K562 (cell line): Measurements from ENCODE around the gene INCENP. TPM values are rescaled to one million over a fixed set of nuclear protein-coding genes. Genes with fewer than 3 reads are reported as not detected.

Experiments used
- ATAC-seq: fragments of 200-7000 bp; cut with Tn5 transposase; 3 replicates; pipeline ENCODE4 v1.9.1; 2020; ENCODE audit warnings: moderate library complexity
- BruUV-seq: library from RNA; stranded (reverse); fragments of 400-500 nt; replicated peaks from 2 replicates; lab custom pipeline; 2021; lab: Mats Ljungman, UMichigan
- CTCF ChIA-PET: fragments of 300-600 bp; formaldehyde crosslinking; extraction: SDS; loops from one replicate; lab custom pipeline; 2021; ENCODE audit warnings: low intra/inter-chr PET ratio; lab: Yijun Ruan, JAX
- POLR2A ChIA-PET: fragments of 300-600, 350-650 bp; sonication (Branson Sonifier 250); formaldehyde crosslinking; extraction: SDS; loops from one replicate; lab custom pipeline; 2021; ENCODE audit warnings: antibody characterized with exemption, inconsistent platforms; lab: Yijun Ruan, JAX
- DNase-seq, 4 experiments: peaks; one replicate each; pipeline versions ENCODE4 v3.0.0 to v3.0.0-alpha.2; 2011 to 2018; ENCODE audit warnings: low spot score in 3 of 4, mixed read lengths in 3 of 4; ENCODE audit errors: extremely low read depth in 1 of 4
- FAIRE-seq: peaks from 2 replicates; lab custom pipeline; 2011; peaks lifted over from hg19 to GRCh38; lab: Jason Lieb, UNC
- H2AFZ ChIP-seq: 2 replicates; pipeline ENCODE4 v1.6.0; 2011; ENCODE audit warnings: low read depth, low read length, control low read depth, inconsistent platforms
- H3K27ac ChIP-seq: fragments of 200-600 bp; 3 replicates; pipeline ENCODE4 v1.8.0; 2011; ENCODE audit warnings: low read depth, mild to moderate bottlenecking, control low read depth, inconsistent platforms, low read length, moderate library complexity, mixed read lengths; ENCODE audit errors: extremely low read depth
- H3K27me3 ChIP-seq, 2 experiments: fragments of 300-600 bp in 1 of 2; 2 replicates in 1 of 2; 3 replicates in 1 of 2; pipeline versions ENCODE4 v1.6.0 to v1.8.0; 2011; ENCODE audit warnings: inconsistent platforms in 2 of 2, low read length in 2 of 2, mild to moderate bottlenecking in 1 of 2, mixed read lengths in 1 of 2, moderate library complexity in 1 of 2; ENCODE audit not compliant: control insufficient read depth in 2 of 2, insufficient read depth in 2 of 2
- H3K36me3 ChIP-seq: fragments of 300-600 bp; 3 replicates; pipeline ENCODE4 v1.8.0; 2011; ENCODE audit warnings: mild to moderate bottlenecking, low read length, inconsistent platforms; ENCODE audit not compliant: control insufficient read depth, insufficient read depth
- H3K4me1 ChIP-seq, 2 experiments: fragments of 200-600 bp in 1 of 2; replicated peaks in 1 of 2; 2 replicates in 1 of 2; 3 replicates in 1 of 2; pipeline versions ENCODE4 v1.5.1 to v1.8.0; 2011; ENCODE audit warnings: inconsistent platforms in 2 of 2, low read length in 2 of 2, mild to moderate bottlenecking in 1 of 2, mixed read lengths in 1 of 2, moderate library complexity in 1 of 2; ENCODE audit not compliant: control insufficient read depth in 2 of 2, insufficient read depth in 2 of 2
- H3K4me2 ChIP-seq: 2 replicates; pipeline ENCODE4 v1.6.1; 2011; ENCODE audit warnings: low read length, control low read depth, inconsistent platforms, mixed read lengths; ENCODE audit not compliant: insufficient read depth
- H3K4me3 ChIP-seq: fragments of 200-600 bp; sonication (generic), shearing (Covaris generic); 2 replicates; pipeline ENCODE4 v1.5.1; 2016; ENCODE audit warnings: control low read depth, inconsistent platforms
- H3K79me2 ChIP-seq: fragments of 200-600 bp; 3 replicates; pipeline ENCODE4 v1.8.0; 2011; ENCODE audit warnings: low read length, inconsistent platforms; ENCODE audit not compliant: control insufficient read depth, insufficient read depth
- H3K9ac ChIP-seq, 2 experiments: 2 replicates each; pipeline versions ENCODE4 v1.6.0 to v1.6.1; 2011; ENCODE audit warnings: low read depth in 2 of 2, low read length in 2 of 2, control low read depth in 1 of 2, inconsistent platforms in 1 of 2, mild to moderate bottlenecking in 1 of 2, mixed read lengths in 1 of 2; ENCODE audit not compliant: insufficient read depth in 1 of 2
- H3K9me1 ChIP-seq: one replicate; pipeline ENCODE4 v1.6.0; 2011; ENCODE audit warnings: inconsistent platforms, mild to moderate bottlenecking, low read length, moderate library complexity; ENCODE audit not compliant: control insufficient read depth, insufficient read depth
- H3K9me3 ChIP-seq: replicated peaks from 2 replicates; pipeline ENCODE4 v1.5.1; 2011; ENCODE audit warnings: low read depth, low read length, inconsistent platforms; ENCODE audit not compliant: control insufficient read depth, insufficient read depth
- H4K20me1 ChIP-seq: replicated peaks from 2 replicates; pipeline ENCODE4 v1.6.1; 2011; ENCODE audit warnings: low read length, inconsistent platforms, mixed read lengths; ENCODE audit not compliant: control insufficient read depth, insufficient read depth
- ESRRA ChIP-seq: fragments of 450-650 bp; IDR thresholded peaks from 2 replicates; pipeline ENCODE4 v1.6.1; 2014; ENCODE audit warnings: low read depth, mild to moderate bottlenecking, moderate library complexity, borderline replicate concordance
- FOXO4 ChIP-seq: fragments of 450-650 bp; formaldehyde crosslinking; IDR thresholded peaks from 2 replicates; pipeline ENCODE4 v1.4.0; 2020; ENCODE audit warnings: mild to moderate bottlenecking, moderate library complexity
- HDAC6 ChIP-seq: IDR thresholded peaks from 2 replicates; pipeline ENCODE4 v1.6.1; 2012; ENCODE audit warnings: low read depth, mild to moderate bottlenecking, control low read depth, inconsistent platforms, low read length, moderate library complexity
- NFIC ChIP-seq: fragments of 450-650 bp; IDR thresholded peaks from 2 replicates; pipeline ENCODE4 v1.6.1; 2017; ENCODE audit warnings: mild to moderate bottlenecking, inconsistent platforms
- RBM39 ChIP-seq: fragments of 200-400 bp; formaldehyde crosslinking; optimal IDR thresholded peaks from 2 replicates; pipeline ENCODE3; 2018; ENCODE audit warnings: low read depth, low read length
- SLC30A9 ChIP-seq: fragments of 250-450 bp; sonication (Bioruptor Pico); IDR thresholded peaks from 2 replicates; pipeline ENCODE4 v1.8.0; 2022; ENCODE audit warnings: mild to moderate bottlenecking, moderate library complexity
- TSC22D4 ChIP-seq: fragments of 450-650 bp; IDR thresholded peaks from 2 replicates; pipeline ENCODE4 v1.6.1; 2016; ENCODE audit warnings: missing genetic modification characterization, missing biosample characterization, control low read depth
- ZBTB9 ChIP-seq: fragments of 450-650 bp; formaldehyde crosslinking; IDR thresholded peaks from 2 replicates; pipeline ENCODE4 v1.4.0; 2020; ENCODE audit warnings: mild to moderate bottlenecking, moderate library complexity
- ZNF217 ChIP-seq: sonication (generic); formaldehyde crosslinking; IDR thresholded peaks from 2 replicates; pipeline ENCODE4 v1.8.0; 2022; ENCODE audit warnings: mild to moderate bottlenecking, missing genetic modification reagents
- in situ Hi-C: fragments of 300-500 bp; cut with MboI; formaldehyde crosslinking; loops from 4 replicates; pipeline ENCODE4 v1.15.0; 2018; ENCODE audit warnings: inconsistent platforms, mixed read lengths
- intact Hi-C: fragments of 100-400 bp; cut with micrococcal nuclease; formaldehyde crosslinking; loops from 2 replicates; pipeline ENCODE4 v1.14.2; 2022
- polyA plus RNA-seq, 8 experiments: library from polyadenylated mRNA; depleted of rRNA in 4 of 8; stranded (reverse) in 5 of 8; unstranded in 3 of 8; fragments of >200 nt; fragmentation: Nextera tagmentation in 2 of 8; fragmentation: Illumina TruSeq in 1 of 8; extraction: Ambion mirVana in 2 of 8; extraction: Trizol in 1 of 8; gene quantifications; 2 replicates each; pipeline versions ENCODE4 v1.2.1 to v1.2.3, GENCODE V29; 2011 to 2014; ENCODE audit warnings: inconsistent platforms in 1 of 8, missing spikeins in 1 of 8
- total RNA-seq, 7 experiments: library from RNA; depleted of rRNA in 6 of 7; stranded (reverse); fragments of >200 nt in 6 of 7; fragmentation: Illumina TruSeq in 2 of 7; extraction: Trizol in 2 of 7; gene quantifications; 2 replicates each; pipeline versions ENCODE4 v1.2.1 to v1.2.3, GENCODE V29; 2011 to 2021; ENCODE audit warnings: low replicate concordance in 1 of 7
- TF ChIP-seq, protein P1 (sequence below): fragments of 450-650 bp; formaldehyde crosslinking; IDR thresholded peaks from 2 replicates; pipeline ENCODE4 v1.4.0; 2020; ENCODE audit warnings: mild to moderate bottlenecking, moderate library complexity
- TF ChIP-seq, protein P2 (sequence below), 2 experiments: fragments of 150-350 bp in 1 of 2; IDR thresholded peaks; 2 replicates each; pipeline ENCODE4 v1.6.1; 2012 to 2016; ENCODE audit warnings: low read depth in 2 of 2, low read length in 2 of 2, mild to moderate bottlenecking in 1 of 2, moderate library complexity in 1 of 2
- TF ChIP-seq, protein P3 (sequence below): fragments of 450-650 bp; IDR thresholded peaks from 2 replicates; pipeline ENCODE4 v1.7.1; 2018; ENCODE audit warnings: mild to moderate bottlenecking, low read depth; ENCODE audit not compliant: partially characterized antibody

The INCENP gene
- total and polyA plus RNA-seq, 9 of the 15 experiments (the other 6 are each of a cell fraction or from before 2014, with no cell fraction given): 1.1 to 97.9 (median 28.2) TPM

- POLR2A ChIA-PET: interaction anchor here (0.8 to 1.3 kb wide), 4 partner anchors 17 to 154 kb away, joined by 3 to 6 read pairs (median 4); partner anchors contain the start of gene FTH1
- intact Hi-C loops (no loop called here), in situ Hi-C loops (no loop called here)
- no peak overlapping the region for H3K4me3 ChIP-seq
- H4K20me1 ChIP-seq: no peaks in the 10 kb centered on the region
- no peaks in the 10 kb centered on the region for H3K9me1 ChIP-seq
- no peak overlapping the region for H3K27ac ChIP-seq
- peaks cover 3 to 16% of the 10 kb centered on the region in 2 experiments; a peak in 4 of 5 replicates for H3K4me1 ChIP-seq
- ATAC-seq (no peak), FAIRE-seq (no peak), DNase-seq (no peak)
- no TSS peak for BruUV-seq
- H2AFZ ChIP-seq: no peak overlapping the region
- CTCF ChIA-PET: interaction anchor here (0.6 kb wide), 1 partner anchor 204 kb away, joined by 4 read pairs; no protein-coding TSS in a partner anchor
- no peak overlapping the region for H3K4me2 ChIP-seq
- no peaks in the 10 kb centered on the region for H3K79me2 ChIP-seq
- H3K9me3 ChIP-seq: no peaks in the 10 kb centered on the region
- no peaks in the 10 kb centered on the region for H3K36me3 ChIP-seq
- H3K27me3 ChIP-seq: no peaks in the 10 kb centered on the region
- H3K9ac ChIP-seq: no peak overlapping the region
- TF ChIP-seq ZBTB9 (CRISPR knock-in tag): no peak
- no peak for TF ChIP-seq FOXO4 (CRISPR knock-in tag)
- TF ChIP-seq, protein P1, sequence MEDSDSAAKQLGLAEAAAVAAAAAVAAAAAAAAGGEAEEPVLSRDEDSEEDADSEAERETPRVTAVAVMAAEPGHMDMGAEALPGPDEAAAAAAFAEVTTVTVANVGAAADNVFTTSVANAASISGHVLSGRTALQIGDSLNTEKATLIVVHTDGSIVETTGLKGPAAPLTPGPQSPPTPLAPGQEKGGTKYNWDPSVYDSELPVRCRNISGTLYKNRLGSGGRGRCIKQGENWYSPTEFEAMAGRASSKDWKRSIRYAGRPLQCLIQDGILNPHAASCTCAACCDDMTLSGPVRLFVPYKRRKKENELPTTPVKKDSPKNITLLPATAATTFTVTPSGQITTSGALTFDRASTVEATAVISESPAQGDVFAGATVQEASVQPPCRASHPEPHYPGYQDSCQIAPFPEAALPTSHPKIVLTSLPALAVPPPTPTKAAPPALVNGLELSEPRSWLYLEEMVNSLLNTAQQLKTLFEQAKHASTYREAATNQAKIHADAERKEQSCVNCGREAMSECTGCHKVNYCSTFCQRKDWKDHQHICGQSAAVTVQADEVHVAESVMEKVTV (CRISPR knock-in tag): no peak
- TF ChIP-seq, protein P2, sequence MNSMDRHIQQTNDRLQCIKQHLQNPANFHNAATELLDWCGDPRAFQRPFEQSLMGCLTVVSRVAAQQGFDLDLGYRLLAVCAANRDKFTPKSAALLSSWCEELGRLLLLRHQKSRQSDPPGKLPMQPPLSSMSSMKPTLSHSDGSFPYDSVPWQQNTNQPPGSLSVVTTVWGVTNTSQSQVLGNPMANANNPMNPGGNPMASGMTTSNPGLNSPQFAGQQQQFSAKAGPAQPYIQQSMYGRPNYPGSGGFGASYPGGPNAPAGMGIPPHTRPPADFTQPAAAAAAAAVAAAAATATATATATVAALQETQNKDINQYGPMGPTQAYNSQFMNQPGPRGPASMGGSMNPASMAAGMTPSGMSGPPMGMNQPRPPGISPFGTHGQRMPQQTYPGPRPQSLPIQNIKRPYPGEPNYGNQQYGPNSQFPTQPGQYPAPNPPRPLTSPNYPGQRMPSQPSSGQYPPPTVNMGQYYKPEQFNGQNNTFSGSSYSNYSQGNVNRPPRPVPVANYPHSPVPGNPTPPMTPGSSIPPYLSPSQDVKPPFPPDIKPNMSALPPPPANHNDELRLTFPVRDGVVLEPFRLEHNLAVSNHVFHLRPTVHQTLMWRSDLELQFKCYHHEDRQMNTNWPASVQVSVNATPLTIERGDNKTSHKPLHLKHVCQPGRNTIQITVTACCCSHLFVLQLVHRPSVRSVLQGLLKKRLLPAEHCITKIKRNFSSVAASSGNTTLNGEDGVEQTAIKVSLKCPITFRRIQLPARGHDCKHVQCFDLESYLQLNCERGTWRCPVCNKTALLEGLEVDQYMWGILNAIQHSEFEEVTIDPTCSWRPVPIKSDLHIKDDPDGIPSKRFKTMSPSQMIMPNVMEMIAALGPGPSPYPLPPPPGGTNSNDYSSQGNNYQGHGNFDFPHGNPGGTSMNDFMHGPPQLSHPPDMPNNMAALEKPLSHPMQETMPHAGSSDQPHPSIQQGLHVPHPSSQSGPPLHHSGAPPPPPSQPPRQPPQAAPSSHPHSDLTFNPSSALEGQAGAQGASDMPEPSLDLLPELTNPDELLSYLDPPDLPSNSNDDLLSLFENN (IDR thresholded peaks at IDR 0.05; ENCODE audit: low read depth in 2 of 2, low read length in 2 of 2): no peak
- no peak for TF ChIP-seq ESRRA
- TF ChIP-seq RBM39: no peak
- no peak for TF ChIP-seq SLC30A9 (CRISPR knock-in tag)
- TF ChIP-seq HDAC6: no peak
- no peak for TF ChIP-seq ZNF217
- TF ChIP-seq, protein P3, sequence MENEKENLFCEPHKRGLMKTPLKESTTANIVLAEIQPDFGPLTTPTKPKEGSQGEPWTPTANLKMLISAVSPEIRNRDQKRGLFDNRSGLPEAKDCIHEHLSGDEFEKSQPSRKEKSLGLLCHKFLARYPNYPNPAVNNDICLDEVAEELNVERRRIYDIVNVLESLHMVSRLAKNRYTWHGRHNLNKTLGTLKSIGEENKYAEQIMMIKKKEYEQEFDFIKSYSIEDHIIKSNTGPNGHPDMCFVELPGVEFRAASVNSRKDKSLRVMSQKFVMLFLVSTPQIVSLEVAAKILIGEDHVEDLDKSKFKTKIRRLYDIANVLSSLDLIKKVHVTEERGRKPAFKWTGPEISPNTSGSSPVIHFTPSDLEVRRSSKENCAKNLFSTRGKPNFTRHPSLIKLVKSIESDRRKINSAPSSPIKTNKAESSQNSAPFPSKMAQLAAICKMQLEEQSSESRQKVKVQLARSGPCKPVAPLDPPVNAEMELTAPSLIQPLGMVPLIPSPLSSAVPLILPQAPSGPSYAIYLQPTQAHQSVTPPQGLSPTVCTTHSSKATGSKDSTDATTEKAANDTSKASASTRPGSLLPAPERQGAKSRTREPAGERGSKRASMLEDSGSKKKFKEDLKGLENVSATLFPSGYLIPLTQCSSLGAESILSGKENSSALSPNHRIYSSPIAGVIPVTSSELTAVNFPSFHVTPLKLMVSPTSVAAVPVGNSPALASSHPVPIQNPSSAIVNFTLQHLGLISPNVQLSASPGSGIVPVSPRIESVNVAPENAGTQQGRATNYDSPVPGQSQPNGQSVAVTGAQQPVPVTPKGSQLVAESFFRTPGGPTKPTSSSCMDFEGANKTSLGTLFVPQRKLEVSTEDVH: no peak
- TF ChIP-seq TSC22D4 (tag): no peak
- no peak for TF ChIP-seq NFIC
These were observed 20.7 kb upstream of the INCENP start for GRCh38 chr11:62103141-62103540.
